ENCODE measurements around the gene POU6F2.

Gene POU6F2

GRCh38 chr7:39464350-39465054 lies 486.8 kb downstream of the POU6F2 start:
- no peak for DNase-seq

DNA sequence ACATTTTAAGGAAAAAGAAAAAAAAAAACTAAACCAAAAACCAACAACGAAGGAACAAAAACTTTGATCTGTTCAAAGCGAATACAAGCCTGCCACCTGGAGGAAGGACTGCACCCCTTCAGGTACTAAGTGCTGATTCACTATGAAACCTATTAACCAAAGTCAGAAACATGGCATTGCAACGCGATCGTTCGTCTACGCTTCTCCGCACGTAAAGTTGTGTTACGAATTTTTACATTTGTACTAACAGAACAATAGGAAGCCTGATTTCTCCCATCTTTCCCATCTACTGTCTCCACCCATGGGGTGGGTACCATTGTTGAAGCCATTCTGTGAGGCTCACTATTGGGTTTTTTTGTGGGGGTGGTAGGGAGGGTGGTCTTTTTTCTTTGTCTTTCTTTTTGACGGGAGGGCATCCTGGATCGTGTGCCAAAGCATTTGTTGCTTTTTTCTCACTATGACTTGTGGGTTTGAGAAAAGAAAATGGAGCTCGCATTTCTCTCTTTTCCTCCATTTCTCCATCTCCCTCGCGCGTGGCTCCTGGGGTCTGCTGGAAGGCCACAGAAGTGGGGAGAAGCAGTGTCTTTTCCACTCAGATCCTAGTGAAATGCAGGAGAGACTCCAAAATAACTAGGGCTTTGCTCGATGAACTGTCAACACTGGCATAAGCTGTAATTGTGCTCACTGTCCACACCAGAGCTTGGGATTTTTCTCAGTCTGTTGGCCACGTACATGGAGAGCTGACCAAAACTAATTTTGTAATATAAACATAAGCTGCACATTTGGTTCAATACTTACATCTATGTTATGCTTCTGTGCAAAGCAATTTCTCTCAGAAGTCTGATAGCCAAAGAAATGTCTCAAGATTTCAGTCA lies 487.6 kb downstream of the POU6F2 start:
- peak; percentile 75 for DNase-seq

- DNase-seq, result no peak
Measured at GRCh38 chr7:39468261-39468660, 490.6 kb downstream of the POU6F2 start.

DNA sequence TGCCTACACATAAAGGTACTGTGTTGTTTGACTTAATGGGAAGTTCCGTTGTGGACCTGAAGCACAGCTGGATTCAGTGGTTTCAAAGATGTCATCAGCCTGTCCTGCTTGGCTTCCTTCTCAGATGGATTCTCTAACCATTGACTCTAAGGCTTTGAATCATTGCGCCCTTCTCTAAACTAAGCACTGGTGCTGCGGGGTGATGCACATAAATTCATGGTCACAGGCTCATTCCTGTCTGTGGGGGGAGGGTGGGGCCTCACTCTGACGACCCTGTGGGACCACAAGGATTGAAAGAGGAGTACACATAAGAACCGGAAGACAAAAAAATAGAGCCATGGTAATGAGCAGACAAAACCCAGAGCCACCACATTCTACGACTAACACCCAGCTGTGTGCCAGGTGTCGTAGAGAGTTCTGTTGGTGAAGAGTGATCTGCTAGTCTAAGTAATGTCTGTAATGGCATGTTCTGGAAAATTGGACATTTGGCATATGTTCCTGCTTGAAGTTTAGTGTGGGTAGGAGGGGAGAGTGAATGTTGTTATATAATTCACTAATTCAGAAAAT lies 491.2 kb downstream of the POU6F2 start:
- DNase-seq, result no peak

DNA sequence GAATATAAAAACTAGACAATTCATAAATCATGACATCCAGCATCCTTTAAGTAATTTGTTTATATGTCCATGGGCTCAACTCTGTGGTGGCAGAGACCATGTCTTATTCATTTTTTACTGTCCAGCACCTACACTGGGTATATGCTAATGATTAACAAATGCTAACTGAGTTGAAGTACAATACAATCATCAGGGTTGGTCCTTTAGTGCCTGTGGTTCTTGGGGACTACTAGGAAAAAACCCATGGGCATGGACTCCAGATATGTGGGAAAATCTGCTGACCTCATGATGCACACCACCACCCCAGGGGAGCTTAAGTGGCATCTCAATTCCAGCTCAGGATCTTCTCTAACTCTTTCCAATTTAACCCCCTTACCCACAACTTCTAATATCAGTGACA lies 503.2 kb downstream of the POU6F2 start:
- no peak for DNase-seq

- DNase-seq, result no peak
Measured at GRCh38 chr7:39488467-39489393, 511.0 kb downstream of the POU6F2 start.

- DNase-seq, result no peak
Measured at GRCh38 chr7:39490296-39490695, 512.6 kb downstream of the POU6F2 start.

DNA sequence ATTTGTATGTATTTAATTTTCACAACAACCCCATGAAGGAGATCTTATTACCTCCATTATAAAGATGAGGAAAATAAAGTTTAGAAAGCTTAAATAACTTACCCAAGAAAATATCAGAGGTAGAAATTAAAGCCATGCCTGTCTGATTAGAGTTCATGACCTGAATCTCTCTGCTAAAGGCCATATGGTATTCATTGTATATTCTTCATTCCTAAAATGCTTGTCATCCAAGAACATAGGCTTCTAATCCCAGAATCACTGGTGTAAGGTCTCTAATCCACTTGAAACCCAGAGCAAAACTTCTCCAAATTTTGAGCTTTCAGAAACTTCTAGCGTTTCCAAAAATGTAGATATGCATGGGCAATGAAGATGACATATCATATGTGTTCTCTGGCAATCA lies 516.2 kb downstream of the POU6F2 start:
- DNase-seq, result no peak

DNA sequence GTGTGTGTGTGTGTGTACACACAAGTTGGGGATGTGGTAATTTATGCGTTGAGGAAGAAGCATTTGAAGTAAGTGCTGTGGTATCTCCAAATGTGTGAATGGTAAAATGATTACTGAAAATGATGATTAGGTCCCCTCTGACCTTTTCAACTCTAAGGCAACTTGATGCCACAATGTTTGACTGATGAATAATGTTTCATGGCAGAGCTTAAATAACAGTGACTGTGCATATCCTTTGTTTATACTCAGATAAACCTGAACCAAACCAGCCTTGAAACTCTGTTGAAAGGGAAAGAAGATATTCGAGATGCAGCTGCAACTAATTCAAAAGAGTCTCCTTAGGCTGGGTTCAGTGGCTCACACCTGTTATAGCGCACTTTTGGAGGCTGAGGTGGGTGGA lies 523.6 kb downstream of the POU6F2 start:
- DNase-seq, result no peak

GRCh38 chr7:39504963-39505362 lies 527.3 kb downstream of the POU6F2 start:
- DNase-seq, result peak; percentile 84

GRCh38 chr7:39507866-39508551 lies 530.3 kb downstream of the POU6F2 start:
- peak; percentile 31 for DNase-seq

- DNase-seq, result peak; percentile 55
Measured at GRCh38 chr7:39509436-39509835, 531.7 kb downstream of the POU6F2 start.

- DNase-seq, result peak; percentile 41
Measured at GRCh38 chr7:39509912-39510311, 532.2 kb downstream of the POU6F2 start.

DNA sequence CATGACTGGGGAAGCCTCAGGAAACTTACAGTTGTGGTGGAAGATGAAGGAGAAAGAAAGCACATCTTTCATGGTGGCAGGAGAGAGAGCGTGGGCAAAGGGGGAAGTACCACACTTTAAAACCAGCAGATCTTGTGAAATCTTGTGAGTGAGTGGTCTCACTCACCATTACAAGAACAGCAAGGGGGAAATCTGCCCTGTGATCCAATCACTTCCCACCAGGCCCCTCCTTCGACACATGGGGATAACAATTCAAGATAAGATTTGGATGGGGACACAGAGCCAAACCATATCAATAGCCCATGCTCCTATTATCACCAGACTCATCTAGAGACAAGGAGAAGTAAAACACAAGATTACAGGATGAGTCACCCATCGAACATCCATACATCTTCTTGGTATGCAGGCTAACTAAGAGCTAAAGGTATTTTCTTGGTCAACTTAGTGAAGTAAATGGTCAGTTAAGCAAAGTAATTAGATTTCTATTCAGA lies 533.2 kb downstream of the POU6F2 start:
- DNase-seq, result no peak

- DNase-seq, result peak; percentile 55
Measured at GRCh38 chr7:39515534-39516228, 538.0 kb downstream of the POU6F2 start.

GRCh38 chr7:39516498-39516897 lies 538.8 kb downstream of the POU6F2 start:
- no peak for DNase-seq

DNA sequence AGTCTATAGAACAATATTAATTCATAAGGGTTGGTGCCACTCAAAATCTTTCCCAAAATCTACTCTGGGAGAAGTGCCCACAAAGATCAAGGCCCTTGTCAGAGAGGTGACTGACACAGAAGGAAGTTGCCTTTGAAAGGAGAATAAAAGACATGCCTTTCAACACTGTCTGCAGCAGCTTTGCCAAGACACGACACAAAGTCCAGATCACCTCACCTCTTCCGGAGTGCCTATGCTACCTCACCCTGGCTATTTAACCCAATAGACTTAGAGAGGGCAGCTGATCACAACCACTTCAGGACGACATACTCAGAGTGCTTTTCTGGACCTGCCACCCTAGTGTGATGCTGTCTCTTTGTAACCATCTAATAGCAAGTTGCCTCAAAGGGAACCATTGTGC lies 539.5 kb downstream of the POU6F2 start:
- DNase-seq, result no peak

Data from hematopoietic multipotent progenitor cell treated with erythropoietin and hydrocortisone succinate and interleukin-3 and kit ligand, for 8 days (in vitro differentiated cells).